ENCODE results near the gene DCST1. TPM values are rescaled to one million over a fixed set of nuclear protein-coding genes. Genes with fewer than 3 reads are reported as not detected.

The DCST1 gene
- total and polyA plus RNA-seq, 2 of the 13 experiments (the other 11 are each of a cell fraction or from before 2014, with no cell fraction given), result 0.04 TPM; not detected in 1

- Histone ChIP-seq H3K9me3 (ENCODE audit: low read length) (no peaks in the 10 kb centered on the region), H3K27ac (ENCODE audit: extremely low read length, insufficient read depth, low read length) (peak overlapping the region; percentile 30), H3K36me3 (replicated peaks in 1 of 2; ENCODE audit: control insufficient read depth in 1 of 2, insufficient read depth in 2 of 2, low read length in 2 of 2) (peaks cover 3 to 16% of the 10 kb centered on the region in 2 experiments; a peak in 3 of 5 replicates), H3K9ac (ENCODE audit: insufficient read depth, low read depth, low read length) (peak overlapping the region; percentile 10; the same call in 1 of the 2 replicates), H4K20me1 (ENCODE audit: insufficient read depth, low read length) (peaks cover 10% of the 10 kb centered on the region; the same call in 1 of the 2 replicates), H3K79me2 (ENCODE audit: insufficient read depth, low read length) (peaks cover 41% of the 10 kb centered on the region), H3K4me1 (ENCODE audit: insufficient read depth, low read length) (peaks cover 93% of the 10 kb centered on the region), H2AFZ (ENCODE audit: low read length) (no peak overlapping the region), H3K4me3 (replicated peaks in 1 of 3; ENCODE audit: insufficient read depth in 1 of 3, low read depth in 2 of 3, low read length in 3 of 3) (no peak overlapping the region; a peak in 1 of 6 replicates), H3K27me3 (ENCODE audit: control insufficient read depth in 1 of 2, insufficient read depth in 2 of 2, low read length in 2 of 2) (no peaks in the 10 kb centered on the region), H3K4me2 (ENCODE audit: low read depth, low read length) (no peak overlapping the region)
- DNase-seq (ENCODE audit: low spot score), result no peak
- ChIA-PET POLR2A (interaction anchor here (0.8 to 0.9 kb wide), 2 partner anchors 9 kb away, joined by 3 read pairs; no protein-coding TSS in a partner anchor), CTCF (ENCODE audit: low intra/inter-chr PET ratio, low total read pairs) (no interaction called here)
- no TSS peak for BruUV-seq (replicated peaks)
- no peak for ATAC-seq
- WGBS (ENCODE audit: low lambda C conversion rate), result 91% methylated on average over 4 of the region's 16 CpGs
- in situ Hi-C loops (cut with HindIII; ENCODE audit: extremely low pct_ligation_motif_present, low pct_unique_long_range_greater_than_20kb) (no loop called here), intact Hi-C loops (cut with micrococcal nuclease; ENCODE audit: unreplicated experiment) (no loop called here)
- no peak for FAIRE-seq
- TF ChIP-seq MXD4 (CRISPR knock-in tag; IDR thresholded peaks at IDR 0.05) (no peak), GZF1 (CRISPR knock-in tag; IDR thresholded peaks at IDR 0.05) (no peak), ZBTB33 (CRISPR knock-in tag; IDR thresholded peaks at IDR 0.05) (0 out of 2 replicates have a peak, but pooled peaks have one; percentile 8), PHF8 (CRISPR knock-in tag; IDR thresholded peaks at IDR 0.05) (no peak), AGO1 (IDR thresholded peaks at IDR 0.05; ENCODE audit: low read depth, low read length, poor library complexity, severe bottlenecking) (no peak), SOX13 (IDR thresholded peaks at IDR 0.05) (no peak), SOX13 (CRISPR knock-in tag; conservative IDR thresholded peaks at IDR 0.05 in 1 of 2, IDR thresholded peaks at IDR 0.05 in 1 of 2) (no peak), ZNF205 (CRISPR knock-in tag; IDR thresholded peaks at IDR 0.05) (no peak), ZNF790 (CRISPR knock-in tag; IDR thresholded peaks at IDR 0.05; ENCODE audit: borderline replicate concordance) (no peak), PATZ1 (CRISPR knock-in tag; IDR thresholded peaks at IDR 0.05) (peak; percentile 25; the same call in 1 of the 2 replicates), NCOA1 (CRISPR knock-in tag; IDR thresholded peaks at IDR 0.05) (no peak), MBNL3 (CRISPR knock-in tag; conservative IDR thresholded peaks at IDR 0.05) (no peak), NR1H2 (CRISPR knock-in tag; IDR thresholded peaks at IDR 0.05; ENCODE audit: borderline replicate concordance, low read depth) (no peak), ZNF652 (CRISPR knock-in tag; IDR thresholded peaks at IDR 0.05; ENCODE audit: borderline replicate concordance, low read depth) (0 out of 2 replicates have a peak, but pooled peaks have one; percentile 43), AGO2 (optimal IDR thresholded peaks at IDR 0.05; ENCODE audit: low read depth, low read length) (peak; percentile 34), NRL (CRISPR knock-in tag; IDR thresholded peaks at IDR 0.05; ENCODE audit: borderline replicate concordance) (peak; percentile 43; the same call in 1 of the 2 replicates), ZNF784 (CRISPR knock-in tag; IDR thresholded peaks at IDR 0.05; ENCODE audit: borderline replicate concordance) (no peak), KLF9 (CRISPR knock-in tag; IDR thresholded peaks at IDR 0.05; ENCODE audit: low read depth) (no peak)
Observed at GRCh38 chr1:155008015-155008941, 25.3 kb upstream of the DCST1 start.
